WI38 (cell line): Measurements from ENCODE around the gene ABHD3.
"Not testable (repeated sequence)": the region's sequence is repeated elsewhere in the genome, so short reads cannot be mapped to it uniquely, and the experiment has no call there.

ENCODE experiments used
- H3K4me3 ChIP-seq: 2 replicates; pipeline ENCODE4 v1.5.1; 2011; ENCODE audit warnings: low read depth, mild to moderate bottlenecking, control low read depth, low read length
- CTCF ChIP-seq: IDR thresholded peaks from 2 replicates; pipeline ENCODE4 v1.5.1; 2012; ENCODE audit warnings: low read depth, mild to moderate bottlenecking, control low read depth, low read length

Gene ABHD3

GRCh38 chr18:21682371-21683051 lies 22.1 kb downstream of the ABHD3 start:
- peak overlapping the region; percentile 46 for H3K4me3 ChIP-seq
- TF ChIP-seq CTCF = no peak

- TF ChIP-seq CTCF = no peak
- no peak overlapping the region for H3K4me3 ChIP-seq
Measured at GRCh38 chr18:21680161-21680560, 24.4 kb downstream of the ABHD3 start.

GRCh38 chr18:21678859-21679258 lies 25.7 kb downstream of the ABHD3 start:
- TF ChIP-seq CTCF = no peak

GRCh38 chr18:21675354-21675753 lies 29.2 kb downstream of the ABHD3 start:
- H3K4me3 ChIP-seq = not testable (repeated sequence)

More at GRCh38 chr18:21678859-21679258, 25.7 kb downstream of the ABHD3 start:
- no peak overlapping the region for H3K4me3 ChIP-seq

GRCh38 chr18:21672521-21673267 lies 31.9 kb downstream of the ABHD3 start:
- no peak overlapping the region for H3K4me3 ChIP-seq
- TF ChIP-seq CTCF = no peak

- no peak for TF ChIP-seq CTCF
- no peak overlapping the region for H3K4me3 ChIP-seq
Measured at GRCh38 chr18:21669736-21670285, 34.8 kb downstream of the ABHD3 start.

- no peak overlapping the region for H3K4me3 ChIP-seq
- no peak for TF ChIP-seq CTCF
Measured at GRCh38 chr18:21664069-21664468, 40.5 kb downstream of the ABHD3 start.
